HEK293 (cell line): ENCODE measurements around the gene UGT1A9.

ENCODE experiments used
- CTCF ChIP-seq: fragments of 450-650 bp; formaldehyde crosslinking; IDR thresholded peaks from 2 replicates; pipeline ENCODE4 v1.5.1; 2016; ENCODE audit warnings: missing biosample characterization, missing genetic modification characterization
- GLI2 ChIP-seq: fragments of 450-650 bp; formaldehyde crosslinking; IDR thresholded peaks from 2 replicates; pipeline ENCODE4; 2017; ENCODE audit warnings: missing biosample characterization, missing genetic modification characterization, low read depth, borderline replicate concordance
- HOXC10 ChIP-seq: sonication (generic); formaldehyde crosslinking; IDR thresholded peaks from 2 replicates; pipeline ENCODE4 v1.8.1; 2023; ENCODE audit warnings: mild to moderate bottlenecking, missing genetic modification reagents
- SETDB1 ChIP-seq: IDR thresholded peaks from one replicate; pipeline ENCODE4 v1.6.1; 2017; ENCODE audit warnings: mild to moderate bottlenecking, low read length, moderate library complexity, mixed read lengths; ENCODE audit not compliant: insufficient read length
- ZNF274 ChIP-seq, 2 experiments: fragments of 200-500 bp in 1 of 2; fragments of 450-650 bp in 1 of 2; sonication (Bioruptor generic) in 1 of 2; formaldehyde crosslinking in 1 of 2; IDR thresholded peaks; 2 replicates each; pipeline versions ENCODE4 v1.5.1 to v1.6.1; 2014 to 2016; ENCODE audit warnings: borderline replicate concordance in 1 of 2, inconsistent platforms in 1 of 2, low read length in 1 of 2, missing biosample characterization in 1 of 2, missing genetic modification characterization in 1 of 2
- ZNF580 ChIP-seq: fragments of 450-650 bp; formaldehyde crosslinking; IDR thresholded peaks from 2 replicates; pipeline ENCODE4 v1.5.1; 2016; ENCODE audit warnings: missing biosample characterization, missing genetic modification characterization

DNA sequence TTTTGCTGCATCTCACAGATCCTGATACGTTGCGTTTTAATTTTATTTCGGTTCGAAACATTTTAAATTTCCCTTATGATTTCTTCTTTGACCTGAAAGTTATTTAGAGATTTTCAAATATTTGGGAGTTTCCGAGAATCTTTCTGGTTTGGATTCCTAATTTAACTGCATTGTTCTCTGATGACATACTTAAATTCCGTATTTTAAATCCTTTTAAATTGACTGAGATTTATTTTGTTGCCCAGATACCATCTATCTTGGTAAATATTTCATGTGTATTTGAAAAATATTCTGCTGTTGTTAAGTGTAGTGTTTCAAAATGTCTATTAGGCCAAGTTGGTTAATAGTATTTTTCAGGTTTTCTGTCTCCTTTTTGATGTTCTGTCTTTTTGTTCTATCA lies 144.2 kb downstream of the UGT1A9 start:
- TF ChIP-seq GLI2 (tag by site-specific recombination) (no peak), SETDB1 (no peak), ZNF580 (tag by site-specific recombination) (no peak), CTCF (tag by site-specific recombination) (no peak), HOXC10 (CRISPR knock-in tag) (no peak), ZNF274 (IDR thresholded peaks at IDR 0.05; ENCODE audit: low read length) (no peak), ZNF274 (tag by site-specific recombination; IDR thresholded peaks at IDR 0.05; ENCODE audit: borderline replicate concordance) (no peak)
